Chondrocyte (in vitro differentiated cells): ENCODE results near the gene COL19A1. TPM values are rescaled to one million over a fixed set of nuclear protein-coding genes. Genes with fewer than 3 reads are reported as not detected.

Experiments used
- DNase-seq: peaks from one replicate; pipeline ENCODE4 v3.0.0; 2021; ENCODE audit warnings: mixed read lengths, low spot score
- H3K27ac Mint-ChIP-seq: one replicate; pipeline ENCODE4 v1.8.0; 2021; ENCODE audit warnings: mild to moderate bottlenecking, moderate library complexity, mixed read lengths; ENCODE audit not compliant: unreplicated experiment
- H3K27me3 Mint-ChIP-seq: 2 replicates; pipeline ENCODE4 v1.8.0; 2021; ENCODE audit warnings: low read depth, mixed read lengths
- H3K36me3 Mint-ChIP-seq: 2 replicates; pipeline ENCODE4 v1.8.0; 2021; ENCODE audit warnings: low read depth, mixed read lengths
- H3K4me1 Mint-ChIP-seq: 2 replicates; pipeline ENCODE4 v1.8.0; 2021; ENCODE audit warnings: low read depth, mild to moderate bottlenecking, mixed read lengths
- H3K4me3 Mint-ChIP-seq: one replicate; pipeline ENCODE4 v1.8.0; 2021; ENCODE audit warnings: mild to moderate bottlenecking, moderate library complexity, mixed read lengths; ENCODE audit not compliant: unreplicated experiment
- H3K9me3 Mint-ChIP-seq: 2 replicates; pipeline ENCODE4 v1.8.0; 2021; ENCODE audit warnings: low read depth, mixed read lengths
- CTCF ChIP-seq: fragments of 200-600 bp; sonication (generic); IDR thresholded peaks from 2 replicates; pipeline ENCODE4 v1.5.0; 2021; ENCODE audit warnings: antibody characterized with exemption, mild to moderate bottlenecking, moderate library complexity
- total RNA-seq: library from RNA; stranded (reverse); gene quantifications from 3 replicates; pipeline ENCODE4 v1.2.1, GENCODE V29; 2021

Gene COL19A1
- total RNA-seq, 1 donor from 2014 or later, result 2.0 TPM

GRCh38 chr6:70045413-70045812 lies 179.1 kb downstream of the COL19A1 start:
- no peak overlapping the region for H3K27ac Mint-ChIP-seq
- no peaks in the 10 kb centered on the region for H3K27me3 Mint-ChIP-seq
- peaks cover 5% of the 10 kb centered on the region for H3K36me3 Mint-ChIP-seq
- TF ChIP-seq CTCF, result no peak
- H3K9me3 Mint-ChIP-seq, result peaks cover 12% of the 10 kb centered on the region
- DNase-seq, result no peak
- H3K4me3 Mint-ChIP-seq, result no peak overlapping the region
- no peaks in the 10 kb centered on the region for H3K4me1 Mint-ChIP-seq

GRCh38 chr6:70051197-70052124 lies 185.1 kb downstream of the COL19A1 start:
- no peaks in the 10 kb centered on the region for H3K9me3 Mint-ChIP-seq
- no peaks in the 10 kb centered on the region for H3K36me3 Mint-ChIP-seq
- H3K27me3 Mint-ChIP-seq, result no peaks in the 10 kb centered on the region
- H3K4me1 Mint-ChIP-seq, result no peaks in the 10 kb centered on the region
- no peak overlapping the region for H3K4me3 Mint-ChIP-seq
- TF ChIP-seq CTCF, result no peak
- H3K27ac Mint-ChIP-seq, result no peak overlapping the region
- DNase-seq, result no peak

- Mint-ChIP-seq H3K27ac (peak overlapping the region; percentile 66), H3K4me3 (no peak overlapping the region)
- no peak for TF ChIP-seq CTCF
Observed at GRCh38 chr6:70059039-70059719, 192.8 kb downstream of the COL19A1 start.

GRCh38 chr6:70060680-70061079 lies 194.3 kb downstream of the COL19A1 start:
- Mint-ChIP-seq H3K36me3 (no peaks in the 10 kb centered on the region), H3K4me1 (peaks cover 16% of the 10 kb centered on the region)

More at GRCh38 chr6:70059039-70059719, 192.8 kb downstream of the COL19A1 start:
- H3K4me1 Mint-ChIP-seq, result peaks cover 16% of the 10 kb centered on the region
- H3K9me3 Mint-ChIP-seq, result no peaks in the 10 kb centered on the region
- no peak for DNase-seq
- H3K36me3 Mint-ChIP-seq, result no peaks in the 10 kb centered on the region
- H3K27me3 Mint-ChIP-seq, result no peaks in the 10 kb centered on the region

More at GRCh38 chr6:70060680-70061079, 194.3 kb downstream of the COL19A1 start:
- Mint-ChIP-seq H3K27me3 (no peaks in the 10 kb centered on the region), H3K27ac (no peak overlapping the region), H3K4me3 (no peak overlapping the region), H3K9me3 (no peaks in the 10 kb centered on the region)
- no peak for TF ChIP-seq CTCF
- DNase-seq, result no peak
